Muscle layer of colon (tissue), 2 donors: ENCODE measurements around the gene U2AF1L4.

ENCODE experiments used
- H3K27ac ChIP-seq: one replicate; pipeline ENCODE4 v1.7.0; 2013; ENCODE audit warnings: low read depth, mild to moderate bottlenecking, low read length, moderate library complexity
- H3K27me3 ChIP-seq, 2 donors: one replicate each; pipeline ENCODE4 v1.7.0; 2013; ENCODE audit warnings: low read length in 2 of 2, mild to moderate bottlenecking in 2 of 2; ENCODE audit not compliant: insufficient read depth in 2 of 2, control insufficient read depth in 1 of 2
- H3K36me3 ChIP-seq: one replicate; pipeline ENCODE4 v1.7.0; 2013; ENCODE audit warnings: mild to moderate bottlenecking, low read length; ENCODE audit not compliant: insufficient read depth
- H3K4me1 ChIP-seq: one replicate; pipeline ENCODE4 v1.7.0; 2013; ENCODE audit warnings: mild to moderate bottlenecking, low read length; ENCODE audit not compliant: insufficient read depth
- H3K4me3 ChIP-seq, 2 donors: one replicate each; pipeline ENCODE4 v1.7.0; 2013; ENCODE audit warnings: low read length in 2 of 2, low read depth in 1 of 2, mild to moderate bottlenecking in 1 of 2, moderate library complexity in 1 of 2
- H3K9ac ChIP-seq: one replicate; pipeline ENCODE4 v1.7.0; 2013; ENCODE audit warnings: low read length
- H3K9me3 ChIP-seq: one replicate; pipeline ENCODE4 v1.7.0; 2013; ENCODE audit warnings: mild to moderate bottlenecking, low read length
- donor health status: abdominal sarcoma.
- donor health status: Adenocarcinoma of cecum.

U2AF1L4 gene

DNA sequence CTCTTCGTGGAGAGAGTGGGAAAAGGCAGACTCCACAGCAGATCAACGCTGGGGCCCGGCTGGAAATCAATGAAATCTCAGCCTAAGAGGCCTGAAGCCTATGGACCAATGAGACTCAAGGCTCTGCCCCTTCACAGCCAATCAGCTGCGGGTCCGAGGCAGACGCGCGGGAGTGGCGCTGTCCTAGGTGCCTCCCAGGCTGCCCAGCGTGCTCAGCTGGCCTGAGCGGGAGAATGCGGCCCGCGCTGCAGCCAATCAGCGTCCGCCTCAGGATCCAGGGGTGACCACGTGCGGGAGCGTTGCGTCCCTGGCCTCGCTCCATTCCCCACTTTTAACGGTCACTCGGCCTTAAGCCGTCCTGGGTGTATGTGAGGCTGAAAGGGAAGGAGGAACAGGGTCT is 41.0 kb downstream of the U2AF1L4 start, which contains the start of gene ZBTB32:
Gene ZBTB32, plus strand, starts transcription at position 341 of the 400 bp plus-strand sequence. CDS start 10,069 bp downstream, outside the sequence.
- Histone ChIP-seq H3K27ac (no peak within 1 kb of the TSS), H3K27me3 (no peaks in the 10 kb centered on the region), H3K4me3 (no peak within 1 kb of the TSS), H3K36me3 (no peaks in the 10 kb centered on the region), H3K9me3 (no peaks in the 10 kb centered on the region), H3K9ac (no peak within 1 kb of the TSS), H3K4me1 (peaks cover 4% of the 10 kb centered on the region)

DNA sequence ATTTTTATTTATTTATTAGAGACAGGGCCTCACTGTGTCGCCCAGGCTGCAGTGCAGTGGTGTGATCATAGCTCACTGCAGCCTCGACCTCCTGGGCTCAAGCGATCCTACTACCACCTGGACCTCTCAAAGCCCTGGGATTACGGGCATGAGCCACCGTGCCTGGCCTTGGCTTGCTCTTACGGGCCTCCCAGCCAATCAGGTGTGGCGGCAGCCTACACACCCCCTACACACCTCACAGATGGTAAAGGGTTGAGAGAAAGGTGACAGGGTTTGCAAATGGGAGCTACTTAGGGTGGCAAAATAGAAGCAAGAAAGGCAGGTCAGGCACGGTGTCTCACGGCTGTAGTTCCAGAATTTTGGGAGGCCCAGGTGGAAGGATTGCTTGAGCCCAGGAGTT is 41.9 kb downstream of the U2AF1L4 start:
- no peaks in the 10 kb centered on the region for H3K9me3 ChIP-seq
- H3K4me1 ChIP-seq: peaks cover 4% of the 10 kb centered on the region
- no peak overlapping the region for H3K4me3 ChIP-seq
- no peak overlapping the region for H3K9ac ChIP-seq
- H3K27ac ChIP-seq: no peak overlapping the region
- H3K36me3 ChIP-seq: no peaks in the 10 kb centered on the region
- H3K27me3 ChIP-seq: no peaks in the 10 kb centered on the region

DNA sequence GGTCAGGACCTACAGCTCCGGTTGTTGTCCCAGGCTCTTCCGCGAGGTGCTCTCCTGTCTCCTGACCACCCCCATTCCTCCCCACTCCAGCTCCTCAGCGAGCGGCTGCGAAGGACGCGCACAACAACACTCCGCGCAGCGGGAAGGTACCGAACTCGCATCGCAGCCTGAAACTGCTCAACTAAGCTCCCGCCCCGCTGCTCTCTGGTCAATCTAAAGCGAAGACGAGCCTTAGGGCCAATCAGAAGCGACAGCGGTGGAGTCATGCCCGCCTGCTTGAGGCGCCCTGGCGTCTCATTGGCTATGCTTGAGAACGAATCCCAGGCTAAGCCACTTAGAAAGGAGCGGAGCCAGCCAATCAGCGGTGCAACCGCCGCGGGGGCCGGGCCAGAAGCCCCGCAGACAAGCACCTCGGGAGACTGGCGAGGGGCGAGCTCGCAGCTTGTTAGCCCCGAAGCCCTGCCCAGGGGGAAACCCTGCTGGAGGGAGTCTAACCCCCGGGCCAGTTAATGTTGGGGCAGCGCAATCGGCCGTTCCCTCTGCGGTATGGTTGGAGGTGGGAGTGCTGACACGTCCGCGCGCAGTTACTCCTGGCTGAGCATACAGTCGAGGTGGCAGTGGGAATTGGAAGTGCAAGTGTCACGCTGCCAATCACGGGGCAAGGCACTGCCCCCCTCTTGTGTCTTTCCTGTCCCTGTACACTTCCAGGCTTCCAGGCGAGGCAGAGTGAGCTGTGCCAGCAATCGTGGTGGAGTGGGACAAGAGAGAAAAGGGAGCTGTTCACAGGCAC is 42.8 kb downstream of the U2AF1L4 start:
- Histone ChIP-seq H3K27ac (peak overlapping the region; percentile 24), H3K4me1 (peaks cover 4% of the 10 kb centered on the region), H3K9me3 (no peaks in the 10 kb centered on the region), H3K4me3 (peak overlapping the region; percentile 48 to 91), H3K36me3 (no peaks in the 10 kb centered on the region), H3K9ac (peak overlapping the region; percentile 27), H3K27me3 (no peaks in the 10 kb centered on the region)

DNA sequence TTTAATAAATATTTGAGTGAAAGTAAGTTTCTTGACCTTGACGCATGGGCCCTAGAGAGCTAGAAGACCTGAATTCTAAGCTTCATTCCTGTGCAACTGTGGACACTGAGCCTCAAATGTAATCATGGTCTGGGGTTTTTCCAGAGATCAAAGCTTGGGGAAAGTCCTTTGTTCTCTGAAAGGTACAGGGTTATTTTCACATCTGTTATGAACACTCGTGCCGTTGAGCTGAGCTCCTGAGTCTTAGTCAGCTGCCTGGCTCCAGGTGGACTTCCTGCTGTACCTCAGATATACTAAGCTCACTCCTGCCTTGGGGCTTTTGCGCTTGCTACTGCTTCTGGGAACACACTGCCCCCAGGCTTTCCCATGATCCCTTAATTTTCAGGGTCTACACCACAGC is 48.4 kb downstream of the U2AF1L4 start:
- no peaks in the 10 kb centered on the region for H3K36me3 ChIP-seq
- H3K27me3 ChIP-seq: no peaks in the 10 kb centered on the region
- no peak overlapping the region for H3K9ac ChIP-seq
- no peak overlapping the region for H3K27ac ChIP-seq
- no peak overlapping the region for H3K4me3 ChIP-seq
- no peaks in the 10 kb centered on the region for H3K4me1 ChIP-seq
- no peaks in the 10 kb centered on the region for H3K9me3 ChIP-seq

DNA sequence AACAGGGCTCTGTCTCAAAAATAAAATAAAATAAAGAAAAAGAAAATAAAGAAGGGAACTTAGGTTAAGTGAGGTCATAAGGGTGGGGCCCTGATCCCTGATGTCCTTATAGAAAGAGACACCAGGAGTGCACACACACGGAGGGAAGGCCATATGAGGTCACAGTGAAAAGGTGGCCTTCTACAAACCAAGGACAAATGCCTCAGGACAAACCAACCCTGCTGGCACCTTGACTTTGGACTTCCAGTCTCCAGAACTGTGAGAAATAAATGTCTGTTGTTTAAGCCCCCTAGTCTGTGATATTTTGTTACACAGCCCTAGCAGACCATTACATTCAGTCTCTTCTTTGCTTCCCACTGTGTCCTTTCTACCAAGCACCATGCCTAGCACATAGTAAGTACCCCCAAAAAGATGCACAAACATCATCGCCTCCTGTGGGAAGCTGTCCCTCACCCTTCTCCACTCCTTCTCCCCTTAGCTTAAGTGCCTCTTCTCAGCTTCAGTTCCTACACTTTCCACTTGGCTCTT is 49.3 kb downstream of the U2AF1L4 start:
- Histone ChIP-seq H3K36me3 (no peaks in the 10 kb centered on the region), H3K27me3 (no peaks in the 10 kb centered on the region), H3K9ac (no peak overlapping the region), H3K4me1 (no peaks in the 10 kb centered on the region), H3K4me3 (no peak overlapping the region), H3K27ac (no peak overlapping the region), H3K9me3 (no peaks in the 10 kb centered on the region)

DNA sequence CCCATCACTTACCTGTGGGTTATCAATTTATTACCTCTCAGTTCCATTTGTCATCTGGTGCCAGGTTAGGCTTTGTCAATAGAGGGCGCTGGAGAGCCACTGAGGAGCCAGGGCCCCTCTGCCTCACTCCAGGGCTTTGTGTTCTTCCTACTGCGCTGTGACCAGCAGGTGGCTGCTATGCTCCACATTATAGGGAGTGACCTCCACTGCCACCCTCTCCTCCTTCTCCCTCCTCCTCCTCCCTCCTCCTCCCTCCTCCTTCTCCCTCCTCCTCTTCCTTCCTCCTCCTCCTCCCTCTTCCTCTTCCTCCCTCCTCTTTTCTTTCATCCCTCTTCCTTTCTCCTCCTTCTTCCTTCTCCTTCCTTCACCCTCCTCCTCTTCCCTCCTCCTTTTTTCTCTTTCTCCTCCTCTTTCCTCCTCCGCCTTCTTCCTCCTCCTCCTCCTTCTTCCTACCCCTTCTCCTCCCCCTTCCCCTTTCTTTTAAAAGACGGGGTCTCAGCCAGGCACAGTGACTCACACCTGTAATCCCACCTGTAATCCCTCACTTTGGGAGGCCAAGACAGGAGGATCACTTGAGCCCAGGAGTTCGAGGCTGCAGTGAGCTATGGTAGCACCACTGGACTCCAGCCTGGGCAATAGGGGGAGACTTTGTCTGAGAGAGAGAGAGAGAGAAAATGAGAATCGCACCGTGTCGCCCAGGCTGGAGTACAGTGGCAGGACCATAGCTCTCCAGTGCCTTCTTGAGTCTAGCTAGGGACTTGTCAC is 51.2 kb downstream of the U2AF1L4 start:
- no peak overlapping the region for H3K27ac ChIP-seq
- no peak overlapping the region for H3K9ac ChIP-seq

DNA sequence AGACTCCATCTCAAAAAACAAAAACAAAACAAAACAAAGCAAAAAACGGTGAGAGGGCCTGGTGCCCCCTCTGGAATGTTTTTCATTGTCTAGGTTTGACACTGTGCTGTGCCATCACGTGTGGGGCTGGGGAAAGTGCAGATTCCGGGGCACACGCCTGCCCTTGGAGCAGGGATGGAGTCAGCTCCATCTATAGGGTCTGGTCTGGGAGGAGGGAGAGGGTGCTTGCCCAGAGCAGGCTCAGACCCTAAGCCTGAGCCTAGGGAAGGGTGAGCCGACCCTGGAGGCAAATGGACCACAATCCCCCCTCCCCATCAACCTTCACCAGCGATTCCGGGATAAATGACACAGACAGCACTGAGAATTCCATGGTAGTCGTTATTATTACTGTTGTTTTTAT is 51.8 kb downstream of the U2AF1L4 start:
- Histone ChIP-seq H3K9ac (no peak overlapping the region), H3K4me1 (no peaks in the 10 kb centered on the region), H3K4me3 (no peak overlapping the region), H3K9me3 (no peaks in the 10 kb centered on the region), H3K27me3 (no peaks in the 10 kb centered on the region), H3K36me3 (no peaks in the 10 kb centered on the region), H3K27ac (no peak overlapping the region)

More for the DNA sequence above, 51.2 kb downstream of the U2AF1L4 start:
- Histone ChIP-seq H3K4me1 (no peaks in the 10 kb centered on the region), H3K36me3 (no peaks in the 10 kb centered on the region), H3K27me3 (no peaks in the 10 kb centered on the region), H3K9me3 (no peaks in the 10 kb centered on the region), H3K4me3 (no peak overlapping the region)
